ENCODE data around the gene ABCA10. TPM values are rescaled to one million over a fixed set of nuclear protein-coding genes. Genes with fewer than 3 reads are reported as not detected.

The ABCA10 gene
- total RNA-seq, 1 donor from 2014 or later = 0.82 TPM

DNA sequence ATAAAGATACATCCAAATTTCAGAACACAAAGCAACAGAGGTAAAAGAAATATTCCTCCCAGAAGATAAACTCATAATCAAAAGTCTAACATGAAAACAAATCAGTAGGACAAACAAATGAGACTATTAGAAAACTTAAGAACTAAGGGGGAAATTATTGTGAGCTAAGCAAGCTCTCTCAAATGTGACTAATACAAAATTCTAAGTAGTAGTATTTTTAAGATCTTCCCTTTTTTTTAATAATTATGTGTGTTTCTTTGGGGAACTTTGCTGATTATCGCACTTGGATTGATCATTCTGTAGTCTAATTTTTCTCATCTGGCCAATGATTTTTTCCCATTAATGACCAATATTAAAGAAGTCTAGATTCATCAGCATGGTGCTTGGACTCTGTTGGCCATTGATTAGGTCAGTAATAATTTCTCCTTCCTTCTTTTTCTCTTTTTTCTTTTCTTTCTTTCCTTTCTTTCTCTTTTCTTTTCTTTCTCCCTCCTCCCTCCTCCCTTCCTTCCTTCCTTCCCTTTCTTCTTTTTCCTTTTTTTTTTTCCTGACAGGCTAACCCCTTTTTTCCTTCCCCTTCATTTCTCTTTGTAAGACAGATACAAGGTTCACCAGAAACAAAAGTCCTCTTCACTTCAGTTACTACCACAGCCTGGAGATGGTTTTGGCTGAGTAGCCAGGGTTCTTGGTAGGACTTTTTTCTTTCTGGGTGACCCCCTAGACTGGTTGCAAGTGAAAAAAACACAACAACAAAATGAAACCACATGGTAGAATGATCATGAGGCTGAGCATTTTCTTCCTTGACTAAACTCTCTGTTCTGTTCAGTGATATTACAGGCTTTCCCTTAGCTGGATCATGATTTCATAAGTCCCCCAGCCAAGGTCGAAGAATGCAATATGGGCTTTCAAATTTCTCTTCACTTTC lies 84.0 kb downstream of the ABCA10 start:
- H3K27me3 Mint-ChIP-seq (ENCODE audit: low read depth) = no peaks in the 10 kb centered on the region

GRCh38 chr17:69143683-69144231 lies 84.9 kb downstream of the ABCA10 start:
- no peaks in the 10 kb centered on the region for H3K36me3 Mint-ChIP-seq (ENCODE audit: low read depth)
- no peak overlapping the region for H3K27ac Mint-ChIP-seq (ENCODE audit: unreplicated experiment)
- H3K4me3 Mint-ChIP-seq = no peak overlapping the region

More for the DNA sequence above, 84.0 kb downstream of the ABCA10 start:
- Mint-ChIP-seq H3K27ac (ENCODE audit: unreplicated experiment) (no peak overlapping the region), H3K36me3 (ENCODE audit: low read depth) (no peaks in the 10 kb centered on the region), H3K9me3 (no peaks in the 10 kb centered on the region), H3K4me3 (no peak overlapping the region), H3K4me1 (peaks cover 13% of the 10 kb centered on the region)
- no peak for DNase-seq (ENCODE audit: low read depth, low spot score)
- TF ChIP-seq, protein P1, sequence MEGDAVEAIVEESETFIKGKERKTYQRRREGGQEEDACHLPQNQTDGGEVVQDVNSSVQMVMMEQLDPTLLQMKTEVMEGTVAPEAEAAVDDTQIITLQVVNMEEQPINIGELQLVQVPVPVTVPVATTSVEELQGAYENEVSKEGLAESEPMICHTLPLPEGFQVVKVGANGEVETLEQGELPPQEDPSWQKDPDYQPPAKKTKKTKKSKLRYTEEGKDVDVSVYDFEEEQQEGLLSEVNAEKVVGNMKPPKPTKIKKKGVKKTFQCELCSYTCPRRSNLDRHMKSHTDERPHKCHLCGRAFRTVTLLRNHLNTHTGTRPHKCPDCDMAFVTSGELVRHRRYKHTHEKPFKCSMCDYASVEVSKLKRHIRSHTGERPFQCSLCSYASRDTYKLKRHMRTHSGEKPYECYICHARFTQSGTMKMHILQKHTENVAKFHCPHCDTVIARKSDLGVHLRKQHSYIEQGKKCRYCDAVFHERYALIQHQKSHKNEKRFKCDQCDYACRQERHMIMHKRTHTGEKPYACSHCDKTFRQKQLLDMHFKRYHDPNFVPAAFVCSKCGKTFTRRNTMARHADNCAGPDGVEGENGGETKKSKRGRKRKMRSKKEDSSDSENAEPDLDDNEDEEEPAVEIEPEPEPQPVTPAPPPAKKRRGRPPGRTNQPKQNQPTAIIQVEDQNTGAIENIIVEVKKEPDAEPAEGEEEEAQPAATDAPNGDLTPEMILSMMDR (conservative IDR thresholded peaks at IDR 0.05) = no peak

GRCh38 chr17:69143151-69143550 lies 85.5 kb downstream of the ABCA10 start:
- Mint-ChIP-seq H3K9me3 (no peaks in the 10 kb centered on the region), H3K36me3 (ENCODE audit: low read depth) (no peaks in the 10 kb centered on the region), H3K4me3 (no peak overlapping the region), H3K27ac (ENCODE audit: unreplicated experiment) (no peak overlapping the region), H3K27me3 (ENCODE audit: low read depth) (no peaks in the 10 kb centered on the region), H3K4me1 (peaks cover 13% of the 10 kb centered on the region)
- TF ChIP-seq, protein P1 (conservative IDR thresholded peaks at IDR 0.05) = no peak
- DNase-seq (ENCODE audit: low read depth, low spot score) = no peak

More at GRCh38 chr17:69143683-69144231, 84.9 kb downstream of the ABCA10 start:
- peaks cover 13% of the 10 kb centered on the region for H3K4me1 Mint-ChIP-seq
- H3K27me3 Mint-ChIP-seq (ENCODE audit: low read depth) = no peaks in the 10 kb centered on the region
- H3K9me3 Mint-ChIP-seq = no peaks in the 10 kb centered on the region
- no peak for DNase-seq (ENCODE audit: low read depth, low spot score)
- TF ChIP-seq, protein P1 (conservative IDR thresholded peaks at IDR 0.05) = no peak

GRCh38 chr17:69142175-69142802 lies 86.3 kb downstream of the ABCA10 start:
- no peak for DNase-seq (ENCODE audit: low read depth, low spot score)
- H3K4me1 Mint-ChIP-seq = peaks cover 13% of the 10 kb centered on the region
- TF ChIP-seq, protein P1 (conservative IDR thresholded peaks at IDR 0.05) = no peak
- no peak overlapping the region for H3K27ac Mint-ChIP-seq (ENCODE audit: unreplicated experiment)
- no peaks in the 10 kb centered on the region for H3K27me3 Mint-ChIP-seq (ENCODE audit: low read depth)
- peaks cover under 1% of the 10 kb centered on the region for H3K9me3 Mint-ChIP-seq
- H3K4me3 Mint-ChIP-seq = no peak overlapping the region
- no peaks in the 10 kb centered on the region for H3K36me3 Mint-ChIP-seq (ENCODE audit: low read depth)

DNA sequence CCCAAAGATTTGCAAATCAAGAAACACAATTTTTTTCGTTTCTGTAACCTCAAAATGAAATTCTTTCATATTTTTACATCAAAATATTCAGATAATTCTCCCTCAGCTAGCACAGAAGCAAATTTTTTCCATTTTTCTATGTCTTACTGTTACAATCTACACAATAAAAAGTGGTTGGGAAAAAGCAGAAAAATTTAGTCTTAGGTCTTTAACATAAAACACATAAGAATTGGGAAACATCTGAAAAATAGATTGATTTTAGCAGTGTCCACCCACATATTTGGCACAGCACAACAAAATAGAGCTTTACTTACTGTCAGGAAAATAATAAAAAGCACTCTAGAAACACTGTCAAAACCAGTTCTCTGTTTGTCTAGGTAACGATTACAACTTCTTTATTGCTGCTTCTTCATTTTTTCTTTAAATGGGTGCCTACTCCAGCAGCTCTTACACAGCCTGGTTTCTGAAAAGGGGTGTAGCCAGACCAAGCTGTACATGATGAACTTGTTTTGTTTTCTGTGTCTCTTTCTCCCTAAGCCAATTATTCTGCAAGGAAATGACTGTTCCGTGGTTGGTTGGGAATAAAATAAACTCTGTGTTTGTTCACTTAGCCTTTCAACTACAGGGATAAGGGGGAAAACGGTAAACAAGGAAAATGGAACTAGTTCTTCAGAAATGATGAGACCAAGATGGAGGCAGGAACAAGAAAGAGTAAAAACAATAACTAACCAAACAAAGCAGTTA lies 87.0 kb downstream of the ABCA10 start, which contains the start of gene ABCA6:
TSS of gene ABCA6 (minus strand) at position 465 of the 744 bp plus-strand sequence. CDS start 1,192 bp downstream, outside the sequence.
- H3K27ac Mint-ChIP-seq (ENCODE audit: unreplicated experiment) = no peak within 1 kb of the TSS
- H3K36me3 Mint-ChIP-seq (ENCODE audit: low read depth) = no peaks in the 10 kb centered on the region
- peaks cover 4% of the 10 kb centered on the region for H3K9me3 Mint-ChIP-seq
- TF ChIP-seq, protein P1 (conservative IDR thresholded peaks at IDR 0.05) = no peak
- no peak within 1 kb of the TSS for H3K4me3 Mint-ChIP-seq
- H3K4me1 Mint-ChIP-seq = peaks cover 13% of the 10 kb centered on the region
- no peak for DNase-seq (ENCODE audit: low read depth, low spot score)
- no peaks in the 10 kb centered on the region for H3K27me3 Mint-ChIP-seq (ENCODE audit: low read depth)
